Rectal smooth muscle tissue (tissue), 1 donor: Measurements from ENCODE around the gene GMDS.

Experiments used
- H3K27ac ChIP-seq: one replicate; pipeline ENCODE4 v1.7.0; 2013; ENCODE audit warnings: low read depth, low read length, inconsistent platforms
- H3K27me3 ChIP-seq: one replicate; pipeline ENCODE4 v1.7.0; 2013; ENCODE audit warnings: low read length; ENCODE audit not compliant: control insufficient read depth, insufficient read depth
- H3K36me3 ChIP-seq: one replicate; pipeline ENCODE4 v1.7.0; 2013; ENCODE audit warnings: low read length; ENCODE audit not compliant: control insufficient read depth, insufficient read depth
- H3K4me1 ChIP-seq: one replicate; pipeline ENCODE4 v1.7.0; 2013; ENCODE audit warnings: low read length; ENCODE audit not compliant: control insufficient read depth, insufficient read depth
- H3K4me3 ChIP-seq: one replicate; pipeline ENCODE4 v1.7.0; 2013; ENCODE audit warnings: low read length
- H3K9ac ChIP-seq: one replicate; pipeline ENCODE4 v1.7.0; 2013; ENCODE audit warnings: low read length

The GMDS gene

GRCh38 chr6:1714654-1715053, 530.8 kb downstream of the GMDS start:
- no peaks in the 10 kb centered on the region for H3K4me1 ChIP-seq
- no peaks in the 10 kb centered on the region for H3K27me3 ChIP-seq
- no peak overlapping the region for H3K9ac ChIP-seq
- H3K27ac ChIP-seq, result no peak overlapping the region
- H3K36me3 ChIP-seq, result no peaks in the 10 kb centered on the region
- H3K4me3 ChIP-seq, result no peak overlapping the region

- Histone ChIP-seq H3K36me3 (no peaks in the 10 kb centered on the region), H3K4me1 (no peaks in the 10 kb centered on the region), H3K27ac (no peak overlapping the region), H3K27me3 (no peaks in the 10 kb centered on the region), H3K4me3 (no peak overlapping the region), H3K9ac (no peak overlapping the region)
Observed at GRCh38 chr6:1713016-1713600, 532.3 kb downstream of the GMDS start.

- no peak overlapping the region for H3K9ac ChIP-seq
- H3K27me3 ChIP-seq, result no peaks in the 10 kb centered on the region
- H3K27ac ChIP-seq, result no peak overlapping the region
- no peak overlapping the region for H3K4me3 ChIP-seq
- H3K4me1 ChIP-seq, result no peaks in the 10 kb centered on the region
- H3K36me3 ChIP-seq, result no peaks in the 10 kb centered on the region
Observed at GRCh38 chr6:1712451-1712850, 533.0 kb downstream of the GMDS start.

GRCh38 chr6:1711136-1711535, 534.3 kb downstream of the GMDS start:
- Histone ChIP-seq H3K9ac (no peak overlapping the region), H3K4me3 (no peak overlapping the region), H3K4me1 (no peaks in the 10 kb centered on the region), H3K36me3 (no peaks in the 10 kb centered on the region), H3K27ac (no peak overlapping the region), H3K27me3 (no peaks in the 10 kb centered on the region)

- H3K27ac ChIP-seq, result no peak overlapping the region
Observed at GRCh38 chr6:1709234-1709641, 536.2 kb downstream of the GMDS start.

GRCh38 chr6:1708820-1709219, 536.6 kb downstream of the GMDS start:
- Histone ChIP-seq H3K4me3 (no peak overlapping the region), H3K27ac (no peak overlapping the region), H3K27me3 (no peaks in the 10 kb centered on the region), H3K36me3 (no peaks in the 10 kb centered on the region), H3K9ac (no peak overlapping the region), H3K4me1 (no peaks in the 10 kb centered on the region)

More at GRCh38 chr6:1709234-1709641, 536.2 kb downstream of the GMDS start:
- H3K36me3 ChIP-seq, result no peaks in the 10 kb centered on the region
- H3K4me1 ChIP-seq, result no peaks in the 10 kb centered on the region
- no peak overlapping the region for H3K4me3 ChIP-seq
- no peak overlapping the region for H3K9ac ChIP-seq
- no peaks in the 10 kb centered on the region for H3K27me3 ChIP-seq

GRCh38 chr6:1708122-1708521, 537.3 kb downstream of the GMDS start:
- no peak overlapping the region for H3K9ac ChIP-seq

GRCh38 chr6:1705630-1706029, 539.8 kb downstream of the GMDS start:
- no peak overlapping the region for H3K27ac ChIP-seq
- H3K9ac ChIP-seq, result no peak overlapping the region
- H3K27me3 ChIP-seq, result no peaks in the 10 kb centered on the region
- peaks cover 2% of the 10 kb centered on the region for H3K4me1 ChIP-seq
- H3K4me3 ChIP-seq, result no peak overlapping the region
- no peaks in the 10 kb centered on the region for H3K36me3 ChIP-seq

More at GRCh38 chr6:1708122-1708521, 537.3 kb downstream of the GMDS start:
- Histone ChIP-seq H3K36me3 (no peaks in the 10 kb centered on the region), H3K4me3 (no peak overlapping the region), H3K4me1 (peaks cover under 1% of the 10 kb centered on the region), H3K27ac (no peak overlapping the region), H3K27me3 (no peaks in the 10 kb centered on the region)

- H3K4me1 ChIP-seq, result peaks cover 2% of the 10 kb centered on the region
- H3K9ac ChIP-seq, result no peak overlapping the region
- no peaks in the 10 kb centered on the region for H3K36me3 ChIP-seq
- H3K27me3 ChIP-seq, result no peaks in the 10 kb centered on the region
- H3K27ac ChIP-seq, result no peak overlapping the region
- H3K4me3 ChIP-seq, result no peak overlapping the region
Observed at GRCh38 chr6:1705183-1705582, 540.2 kb downstream of the GMDS start.

GRCh38 chr6:1704711-1705110, 540.7 kb downstream of the GMDS start:
- Histone ChIP-seq H3K9ac (no peak overlapping the region), H3K27ac (no peak overlapping the region), H3K4me3 (no peak overlapping the region), H3K36me3 (no peaks in the 10 kb centered on the region), H3K27me3 (no peaks in the 10 kb centered on the region), H3K4me1 (peaks cover 2% of the 10 kb centered on the region)

- Histone ChIP-seq H3K27me3 (no peaks in the 10 kb centered on the region), H3K4me1 (peaks cover 2% of the 10 kb centered on the region), H3K4me3 (no peak overlapping the region), H3K36me3 (no peaks in the 10 kb centered on the region), H3K9ac (no peak overlapping the region), H3K27ac (no peak overlapping the region)
Observed at GRCh38 chr6:1703923-1704322, 541.5 kb downstream of the GMDS start.

GRCh38 chr6:1703091-1703855, 542.1 kb downstream of the GMDS start:
- H3K36me3 ChIP-seq, result no peaks in the 10 kb centered on the region
- no peak overlapping the region for H3K27ac ChIP-seq
- H3K4me1 ChIP-seq, result peaks cover 2% of the 10 kb centered on the region
- H3K9ac ChIP-seq, result no peak overlapping the region
- no peaks in the 10 kb centered on the region for H3K27me3 ChIP-seq
- no peak overlapping the region for H3K4me3 ChIP-seq

- Histone ChIP-seq H3K27me3 (no peaks in the 10 kb centered on the region), H3K36me3 (no peaks in the 10 kb centered on the region), H3K9ac (no peak overlapping the region), H3K27ac (no peak overlapping the region), H3K4me3 (no peak overlapping the region), H3K4me1 (peaks cover 2% of the 10 kb centered on the region)
Observed at GRCh38 chr6:1702580-1703051, 542.8 kb downstream of the GMDS start.
